Calu3 (cell line): ENCODE measurements around the gene SH3BP5. TPM values are rescaled to one million over a fixed set of nuclear protein-coding genes. Genes with fewer than 3 reads are reported as not detected.

Experiments used
- BruUV-seq: library from RNA; stranded (reverse); fragments of 400-500 nt; replicated peaks from 2 replicates; lab custom pipeline; 2021; lab: Mats Ljungman, UMichigan
- CTCF ChIA-PET: fragments of 300-600 bp; sonication (Branson Sonifier 250); formaldehyde crosslinking; loops from one replicate; lab custom pipeline; 2022; ENCODE audit warnings: antibody characterized with exemption; lab: Charles Lee
- DNase-seq: peaks from one replicate; pipeline ENCODE4 v3.0.0; 2022
- H3K27ac Mint-ChIP-seq: one replicate; pipeline ENCODE4 v1.8.0; 2022; ENCODE audit warnings: mixed read lengths; ENCODE audit not compliant: unreplicated experiment
- H3K27me3 Mint-ChIP-seq: one replicate; pipeline ENCODE4 v1.8.0; 2022; ENCODE audit warnings: mixed read lengths; ENCODE audit not compliant: unreplicated experiment
- H3K36me3 Mint-ChIP-seq: one replicate; pipeline ENCODE4 v1.8.0; 2022; ENCODE audit warnings: mild to moderate bottlenecking, moderate library complexity, mixed read lengths; ENCODE audit not compliant: insufficient read depth, unreplicated experiment
- H3K4me1 Mint-ChIP-seq: one replicate; pipeline ENCODE4 v1.8.0; 2022; ENCODE audit warnings: mild to moderate bottlenecking, low read depth, mixed read lengths; ENCODE audit not compliant: unreplicated experiment
- H3K4me3 Mint-ChIP-seq: one replicate; pipeline ENCODE4 v1.8.0; 2022; ENCODE audit warnings: mild to moderate bottlenecking, low read depth, moderate library complexity, mixed read lengths; ENCODE audit not compliant: unreplicated experiment
- H3K9me3 Mint-ChIP-seq: one replicate; pipeline ENCODE4 v1.8.0; 2022; ENCODE audit warnings: low read depth, mixed read lengths; ENCODE audit not compliant: unreplicated experiment
- intact Hi-C: fragments of 100-400 bp; cut with micrococcal nuclease; formaldehyde crosslinking; loops from one replicate; pipeline ENCODE4 v1.10.0; 2022; ENCODE audit not compliant: unreplicated experiment
- total RNA-seq: library from RNA; stranded (reverse); gene quantifications from 2 replicates; pipeline ENCODE4 v1.2.3, GENCODE V29; 2022
- TF ChIP-seq, protein P1 (sequence below): fragments of 200-600 bp; IDR thresholded peaks from one replicate; pipeline ENCODE4 v1.8.0; 2022; ENCODE audit warnings: antibody characterized with exemption; ENCODE audit not compliant: unreplicated experiment

Gene SH3BP5
- total RNA-seq, 1 experiment from 2014 or later = 4.0 TPM

DNA sequence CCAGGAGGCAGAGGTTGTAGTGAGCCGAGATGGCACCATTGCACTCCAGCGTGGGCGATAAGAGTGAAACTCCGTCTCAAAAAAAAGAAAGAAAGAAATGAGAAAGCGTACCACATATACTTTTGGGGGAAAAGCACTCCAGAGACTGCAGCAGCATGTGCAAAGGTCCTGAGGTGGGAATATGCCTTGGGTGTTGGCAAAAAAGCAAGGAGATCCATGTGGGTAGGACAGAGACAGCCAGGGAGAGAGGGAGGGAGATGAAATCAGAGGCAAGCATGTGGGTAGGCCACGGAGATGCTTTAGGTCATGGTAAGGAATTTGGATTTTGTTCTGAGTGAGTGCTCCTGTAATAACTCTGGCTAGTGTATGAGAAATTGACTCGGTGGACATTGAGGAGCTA lies 3.7 kb upstream of the SH3BP5 start:
- BruUV-seq = no TSS peak
- Mint-ChIP-seq H3K27ac (no peak overlapping the region), H3K4me3 (no peak overlapping the region), H3K9me3 (no peaks in the 10 kb centered on the region), H3K4me1 (no peaks in the 10 kb centered on the region), H3K27me3 (no peaks in the 10 kb centered on the region), H3K36me3 (peaks cover 14% of the 10 kb centered on the region)
- CTCF ChIA-PET = no interaction called here
- intact Hi-C loops = no loop called here
- no peak for DNase-seq
- TF ChIP-seq, protein P1, sequence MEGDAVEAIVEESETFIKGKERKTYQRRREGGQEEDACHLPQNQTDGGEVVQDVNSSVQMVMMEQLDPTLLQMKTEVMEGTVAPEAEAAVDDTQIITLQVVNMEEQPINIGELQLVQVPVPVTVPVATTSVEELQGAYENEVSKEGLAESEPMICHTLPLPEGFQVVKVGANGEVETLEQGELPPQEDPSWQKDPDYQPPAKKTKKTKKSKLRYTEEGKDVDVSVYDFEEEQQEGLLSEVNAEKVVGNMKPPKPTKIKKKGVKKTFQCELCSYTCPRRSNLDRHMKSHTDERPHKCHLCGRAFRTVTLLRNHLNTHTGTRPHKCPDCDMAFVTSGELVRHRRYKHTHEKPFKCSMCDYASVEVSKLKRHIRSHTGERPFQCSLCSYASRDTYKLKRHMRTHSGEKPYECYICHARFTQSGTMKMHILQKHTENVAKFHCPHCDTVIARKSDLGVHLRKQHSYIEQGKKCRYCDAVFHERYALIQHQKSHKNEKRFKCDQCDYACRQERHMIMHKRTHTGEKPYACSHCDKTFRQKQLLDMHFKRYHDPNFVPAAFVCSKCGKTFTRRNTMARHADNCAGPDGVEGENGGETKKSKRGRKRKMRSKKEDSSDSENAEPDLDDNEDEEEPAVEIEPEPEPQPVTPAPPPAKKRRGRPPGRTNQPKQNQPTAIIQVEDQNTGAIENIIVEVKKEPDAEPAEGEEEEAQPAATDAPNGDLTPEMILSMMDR = no peak

DNA sequence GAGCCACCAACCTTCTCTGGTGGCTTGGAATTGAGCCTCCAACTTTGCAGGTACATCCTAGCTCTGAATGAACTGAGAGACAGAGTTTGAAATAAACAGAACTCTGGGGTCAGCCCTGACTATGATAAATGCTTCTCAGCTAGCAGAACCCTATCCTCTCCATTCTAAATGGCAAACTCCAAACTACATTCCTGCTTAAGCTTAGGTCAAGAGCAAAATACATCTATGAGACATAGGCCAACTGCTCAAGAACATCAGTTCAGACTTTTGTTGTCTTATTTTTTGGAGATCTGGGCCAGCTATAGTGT lies 1.5 kb upstream of the SH3BP5 start:
- Mint-ChIP-seq H3K27me3 (no peaks in the 10 kb centered on the region), H3K4me1 (no peaks in the 10 kb centered on the region), H3K27ac (no peak overlapping the region), H3K4me3 (no peak overlapping the region), H3K9me3 (no peaks in the 10 kb centered on the region), H3K36me3 (peaks cover 14% of the 10 kb centered on the region)
- intact Hi-C loops = loop anchor here (2.0 kb wide), 1 partner anchor 65 kb away; no protein-coding TSS in a partner anchor
- TF ChIP-seq, protein P1 = no peak
- CTCF ChIA-PET = interaction anchor here (1.9 kb wide), 1 partner anchor 65 kb away, joined by 16 read pairs; no protein-coding TSS in a partner anchor
- no TSS peak for BruUV-seq
- DNase-seq = no peak

DNA sequence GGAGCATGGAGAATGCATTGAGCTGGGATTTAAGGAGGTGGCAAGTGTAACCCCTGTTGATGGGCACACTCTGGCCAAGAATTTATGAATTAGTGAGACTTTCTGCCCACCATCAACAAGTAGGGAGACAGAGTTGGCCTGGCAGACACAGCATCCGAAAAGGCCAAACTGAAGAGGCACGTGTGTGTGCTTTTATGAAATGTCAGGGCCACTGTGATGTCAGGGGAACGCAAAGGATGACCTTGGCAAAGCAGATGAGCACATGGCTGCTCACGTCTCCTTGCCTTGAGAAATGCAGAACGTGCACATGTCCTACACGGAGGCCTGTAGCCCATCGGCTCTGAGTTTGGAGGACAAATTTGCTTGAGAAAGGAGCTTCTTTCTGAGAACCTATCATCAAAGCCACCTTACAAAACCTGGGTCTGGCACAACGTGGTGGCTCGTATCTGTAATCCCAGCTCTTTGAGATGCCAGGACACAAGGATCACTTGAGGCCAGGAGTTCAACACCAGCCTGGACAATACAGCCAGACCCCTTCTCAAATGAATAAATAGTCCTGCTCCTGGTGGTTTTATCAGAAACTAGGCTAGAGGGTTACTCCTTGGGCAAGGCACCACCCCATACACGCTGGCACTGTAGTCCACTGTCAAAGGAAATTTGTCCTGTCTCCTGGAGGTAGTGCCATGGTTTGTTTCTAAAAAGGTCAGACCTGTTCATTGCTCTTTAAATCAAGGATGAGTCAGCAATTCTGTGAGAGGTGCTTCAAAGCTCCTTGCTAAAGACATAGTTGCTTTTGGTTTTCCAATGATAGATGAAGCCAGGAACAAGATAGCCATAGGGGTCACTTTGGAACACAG lies 941 bp upstream of the SH3BP5 start:
- no peak overlapping the region for H3K27ac Mint-ChIP-seq
- no peak for DNase-seq
- CTCF ChIA-PET = interaction anchor here (0.6 to 1.9 kb wide), 6 partner anchors 22 to 561 kb away, joined by 3 to 16 read pairs (median 4); no protein-coding TSS in a partner anchor
- no peaks in the 10 kb centered on the region for H3K27me3 Mint-ChIP-seq
- peaks cover 14% of the 10 kb centered on the region for H3K36me3 Mint-ChIP-seq
- TF ChIP-seq, protein P1 = no peak
- no TSS peak for BruUV-seq
- H3K9me3 Mint-ChIP-seq = no peaks in the 10 kb centered on the region
- H3K4me1 Mint-ChIP-seq = no peaks in the 10 kb centered on the region
- peak overlapping the region; percentile 90 for H3K4me3 Mint-ChIP-seq
- intact Hi-C loops = loop anchor here (2.0 kb wide), 1 partner anchor 65 kb away; no protein-coding TSS in a partner anchor

DNA sequence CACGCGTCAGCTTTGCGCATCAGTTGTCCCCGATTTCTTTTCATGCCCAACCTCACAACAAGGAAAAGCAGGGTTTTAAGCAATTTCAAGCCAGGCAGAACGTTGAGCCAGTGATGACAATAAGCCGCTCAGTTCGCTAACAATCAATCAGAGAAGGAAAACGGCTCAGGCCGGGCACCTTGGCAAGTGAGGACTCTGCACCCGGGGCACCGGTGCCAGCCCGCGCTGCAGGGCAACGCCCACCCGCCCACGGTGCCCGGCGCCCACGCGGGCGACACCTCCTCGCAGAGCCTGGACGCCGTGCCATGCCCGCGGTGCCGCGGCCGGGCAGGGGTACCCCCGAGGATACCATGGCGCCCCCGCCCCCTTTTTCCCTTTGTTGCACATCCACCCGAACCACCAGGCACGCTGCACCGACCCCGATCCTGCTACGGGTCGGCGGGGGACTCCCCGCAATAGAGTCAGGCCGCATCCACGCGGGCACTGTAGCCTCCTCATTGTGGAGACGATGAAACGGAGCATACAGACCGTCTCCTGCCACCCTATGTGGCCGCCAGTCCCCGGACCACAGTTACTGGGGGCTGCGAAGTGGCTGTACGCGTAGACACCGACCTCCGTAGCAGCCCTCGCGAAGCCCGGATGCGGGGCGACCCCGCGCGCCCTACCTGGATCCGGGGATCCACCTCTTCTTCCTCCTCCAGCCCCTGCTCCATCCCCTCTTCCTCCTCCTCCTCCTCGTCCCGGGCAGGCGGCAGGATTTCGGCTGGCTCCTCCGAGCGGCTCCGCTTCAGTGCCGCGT lies 581 bp downstream of the SH3BP5 start:
- no peaks in the 10 kb centered on the region for H3K27me3 Mint-ChIP-seq
- BruUV-seq = no TSS peak
- TF ChIP-seq, protein P1 = no peak
- H3K9me3 Mint-ChIP-seq = no peaks in the 10 kb centered on the region
- H3K36me3 Mint-ChIP-seq = peaks cover 14% of the 10 kb centered on the region
- DNase-seq = peak; percentile 8
- no peak overlapping the region for H3K27ac Mint-ChIP-seq
- CTCF ChIA-PET = interaction anchor here (0.6 to 1.9 kb wide), 6 partner anchors 21 to 63 kb away, joined by 4 to 16 read pairs (median 4); no protein-coding TSS in a partner anchor
- intact Hi-C loops = loop anchor here (2.0 kb wide), 1 partner anchor 63 kb away; no protein-coding TSS in a partner anchor
- peak overlapping the region; percentile 90 for H3K4me3 Mint-ChIP-seq
- H3K4me1 Mint-ChIP-seq = peaks cover 8% of the 10 kb centered on the region
